ENCODE measurements around the gene CCDC30. TPM values are rescaled to one million over a fixed set of nuclear protein-coding genes. Genes with fewer than 3 reads are reported as not detected.

The CCDC30 gene
- total and polyA plus RNA-seq, 10 of the 15 experiments (the other 5 are each of a cell fraction or from before 2014, with no cell fraction given) = 0.46 to 1.8 (median 1.0) TPM

- TF ChIP-seq, protein P1, sequence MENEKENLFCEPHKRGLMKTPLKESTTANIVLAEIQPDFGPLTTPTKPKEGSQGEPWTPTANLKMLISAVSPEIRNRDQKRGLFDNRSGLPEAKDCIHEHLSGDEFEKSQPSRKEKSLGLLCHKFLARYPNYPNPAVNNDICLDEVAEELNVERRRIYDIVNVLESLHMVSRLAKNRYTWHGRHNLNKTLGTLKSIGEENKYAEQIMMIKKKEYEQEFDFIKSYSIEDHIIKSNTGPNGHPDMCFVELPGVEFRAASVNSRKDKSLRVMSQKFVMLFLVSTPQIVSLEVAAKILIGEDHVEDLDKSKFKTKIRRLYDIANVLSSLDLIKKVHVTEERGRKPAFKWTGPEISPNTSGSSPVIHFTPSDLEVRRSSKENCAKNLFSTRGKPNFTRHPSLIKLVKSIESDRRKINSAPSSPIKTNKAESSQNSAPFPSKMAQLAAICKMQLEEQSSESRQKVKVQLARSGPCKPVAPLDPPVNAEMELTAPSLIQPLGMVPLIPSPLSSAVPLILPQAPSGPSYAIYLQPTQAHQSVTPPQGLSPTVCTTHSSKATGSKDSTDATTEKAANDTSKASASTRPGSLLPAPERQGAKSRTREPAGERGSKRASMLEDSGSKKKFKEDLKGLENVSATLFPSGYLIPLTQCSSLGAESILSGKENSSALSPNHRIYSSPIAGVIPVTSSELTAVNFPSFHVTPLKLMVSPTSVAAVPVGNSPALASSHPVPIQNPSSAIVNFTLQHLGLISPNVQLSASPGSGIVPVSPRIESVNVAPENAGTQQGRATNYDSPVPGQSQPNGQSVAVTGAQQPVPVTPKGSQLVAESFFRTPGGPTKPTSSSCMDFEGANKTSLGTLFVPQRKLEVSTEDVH (IDR thresholded peaks at IDR 0.05; ENCODE audit: low read depth, partially characterized antibody) = no peak
- TF ChIP-seq CBX5 (IDR thresholded peaks at IDR 0.05; ENCODE audit: low read depth) (no peak), ETV6 (conservative IDR thresholded peaks at IDR 0.05 in 1 of 2, IDR thresholded peaks at IDR 0.05 in 1 of 2; ENCODE audit: borderline replicate concordance in 1 of 2, low read depth in 1 of 2) (no peak), GABPA (IDR thresholded peaks at IDR 0.05; ENCODE audit: low read depth) (no peak), CEBPB (IDR thresholded peaks at IDR 0.05; ENCODE audit: borderline replicate concordance in 1 of 2, low read depth in 2 of 2, low read length in 2 of 2) (no peak), LARP7 (IDR thresholded peaks at IDR 0.05) (no peak), RAD21 (IDR thresholded peaks at IDR 0.05; ENCODE audit: insufficient read depth, low read depth, low read length) (no peak)
- TF ChIP-seq, protein P2, sequence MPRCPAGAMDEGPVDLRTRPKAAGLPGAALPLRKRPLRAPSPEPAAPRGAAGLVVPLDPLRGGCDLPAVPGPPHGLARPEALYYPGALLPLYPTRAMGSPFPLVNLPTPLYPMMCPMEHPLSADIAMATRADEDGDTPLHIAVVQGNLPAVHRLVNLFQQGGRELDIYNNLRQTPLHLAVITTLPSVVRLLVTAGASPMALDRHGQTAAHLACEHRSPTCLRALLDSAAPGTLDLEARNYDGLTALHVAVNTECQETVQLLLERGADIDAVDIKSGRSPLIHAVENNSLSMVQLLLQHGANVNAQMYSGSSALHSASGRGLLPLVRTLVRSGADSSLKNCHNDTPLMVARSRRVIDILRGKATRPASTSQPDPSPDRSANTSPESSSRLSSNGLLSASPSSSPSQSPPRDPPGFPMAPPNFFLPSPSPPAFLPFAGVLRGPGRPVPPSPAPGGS (IDR thresholded peaks at IDR 0.05; ENCODE audit: borderline replicate concordance, insufficient read depth, low read depth, low read length, poor library complexity, severe bottlenecking) = no peak
Measured at GRCh38 chr1:42541104-42541503, 78.0 kb downstream of the CCDC30 start (continued).

Data from GM12878 (cell line).